GM18519 (cell line): Measurements from ENCODE around the gene ABCC3.

Experiments
- ATAC-seq: cut with Tn5 transposase; IDR thresholded peaks from one replicate; pipeline ENCODE4 v1.9.1; 2021; ENCODE audit warnings: mild to moderate bottlenecking, moderate library complexity; ENCODE audit not compliant: unreplicated experiment, low FRiP score

Gene ABCC3

GRCh38 chr17:50626037-50626574 lies 8.6 kb upstream of the ABCC3 start:
- ATAC-seq = no peak

GRCh38 chr17:50627036-50627781 lies 7.5 kb upstream of the ABCC3 start:
- ATAC-seq = no peak

DNA sequence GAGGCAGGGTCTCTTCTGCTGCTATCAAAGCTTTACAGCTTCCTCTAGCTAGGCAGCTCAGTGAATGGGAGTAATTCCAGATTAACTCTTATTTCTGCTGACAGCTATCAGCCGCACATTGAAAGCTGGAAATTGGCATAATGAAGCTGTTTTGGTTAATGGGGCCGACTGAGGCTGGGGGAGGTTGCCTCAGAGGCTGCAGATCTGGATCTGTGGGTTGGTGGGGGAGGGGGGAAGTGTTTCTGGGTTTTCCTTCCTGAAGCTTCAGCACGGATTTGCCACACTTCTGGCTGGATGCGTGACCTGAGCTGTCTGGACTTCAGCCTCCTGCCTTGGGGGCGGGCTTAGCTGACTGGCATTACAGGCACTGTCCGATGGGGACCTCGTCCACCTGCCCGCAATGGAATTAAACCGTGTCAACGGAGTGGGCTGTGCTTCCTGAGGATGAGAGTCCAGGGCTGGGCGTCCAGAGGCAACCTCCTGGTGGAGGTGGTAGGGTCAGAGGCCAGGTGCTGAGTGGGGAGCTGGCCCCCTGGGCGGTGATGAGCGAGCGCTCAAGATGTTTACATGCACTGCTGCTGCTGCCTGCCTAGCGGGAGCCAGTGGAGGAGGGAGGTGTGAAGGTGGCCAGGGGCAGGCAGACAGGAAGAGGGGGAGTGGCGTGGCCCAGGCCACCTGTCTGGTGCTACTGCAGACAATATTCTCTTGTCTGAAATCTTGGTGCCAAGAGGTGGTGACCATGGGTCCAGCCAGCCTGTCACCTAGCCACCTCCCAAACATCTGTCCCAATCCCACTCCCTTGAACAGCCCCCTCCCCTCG lies 6.7 kb upstream of the ABCC3 start:
- no peak for ATAC-seq

DNA sequence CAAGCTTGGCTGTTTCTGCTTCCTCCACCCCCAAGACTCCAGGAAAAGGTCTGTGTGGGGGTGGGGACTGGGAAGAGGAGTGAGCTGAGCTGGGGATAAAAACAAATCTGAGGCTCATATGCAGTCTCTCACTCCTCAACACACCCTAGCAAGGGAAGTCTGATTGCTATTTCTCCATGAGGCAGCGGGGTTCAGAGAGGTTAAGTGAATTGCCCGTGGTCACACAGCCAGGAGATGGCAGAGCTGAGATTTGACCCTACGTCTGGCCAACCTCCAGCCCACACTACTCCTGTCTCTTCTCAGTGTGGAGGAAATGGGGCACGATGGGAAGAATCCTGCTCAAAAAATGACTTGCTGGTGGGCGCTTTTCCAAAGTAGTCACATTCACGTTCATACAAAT lies 4.8 kb upstream of the ABCC3 start:
- no peak for ATAC-seq

DNA sequence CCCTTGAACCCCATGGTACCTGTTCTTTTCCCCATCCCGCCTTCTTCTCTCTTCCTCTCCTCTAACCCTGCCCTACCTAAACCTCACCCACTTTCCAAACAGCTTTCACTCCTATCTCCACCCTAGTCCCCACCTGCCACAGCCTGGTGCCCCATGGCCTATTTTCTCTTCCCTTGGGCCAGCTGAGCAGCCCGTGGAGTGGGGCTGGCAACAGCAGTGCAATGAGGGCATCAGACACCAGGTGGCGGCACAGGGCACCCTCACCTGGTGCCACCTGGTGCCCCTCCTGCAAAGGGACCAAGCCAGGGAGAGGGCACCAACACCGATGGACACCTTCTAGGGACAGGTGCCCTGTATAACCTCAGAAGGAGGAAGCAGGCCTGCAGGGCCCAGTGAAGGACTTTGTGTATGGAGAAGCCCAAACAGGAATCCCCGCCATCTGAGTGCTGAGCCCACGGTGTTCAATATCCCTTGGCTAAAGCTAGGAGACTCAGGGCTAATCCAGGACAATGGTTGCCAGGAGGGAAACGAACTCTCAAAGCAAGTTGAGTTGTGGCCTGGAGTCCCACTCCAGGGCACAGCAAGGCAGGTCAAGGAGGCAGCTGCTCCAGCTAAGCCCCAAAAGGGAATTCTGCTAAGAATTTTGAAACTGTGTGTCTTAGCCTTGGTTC lies 4.0 kb upstream of the ABCC3 start:
- ATAC-seq = no peak

DNA sequence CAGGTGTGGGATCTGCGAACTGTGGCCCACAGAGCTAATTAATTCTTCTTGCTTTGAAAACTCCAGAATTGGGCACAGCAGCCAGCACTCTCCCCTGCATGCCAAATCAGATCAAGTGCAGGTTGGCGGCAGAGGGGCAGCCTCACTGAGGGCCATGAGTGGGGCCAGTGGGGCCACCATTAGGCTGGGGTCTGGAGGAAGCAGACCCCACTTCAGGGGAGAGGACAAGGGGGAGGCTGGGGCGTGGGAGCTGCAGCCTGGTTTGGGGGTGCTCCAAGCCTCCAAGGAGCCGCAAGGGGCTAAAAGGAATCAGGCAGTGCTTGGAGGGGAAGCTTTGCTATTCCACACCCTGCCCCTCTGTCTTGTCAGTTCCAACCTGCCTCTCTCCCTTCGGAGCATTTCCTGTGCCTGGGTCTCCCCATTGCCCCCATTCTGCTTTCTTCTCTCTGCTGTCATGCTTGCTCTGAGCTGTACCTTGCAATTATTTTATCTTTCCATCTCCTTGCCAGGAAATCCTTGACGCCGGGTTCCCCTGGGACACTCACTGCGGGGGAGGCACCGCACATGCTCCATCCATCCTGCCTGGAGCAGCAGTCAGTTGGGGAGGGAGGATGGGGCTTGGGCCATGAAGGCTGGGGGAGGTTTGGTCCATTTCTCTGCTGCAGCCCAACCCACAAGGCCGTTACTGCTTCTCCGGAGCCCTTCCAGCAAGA lies 3.3 kb upstream of the ABCC3 start:
- no peak for ATAC-seq

DNA sequence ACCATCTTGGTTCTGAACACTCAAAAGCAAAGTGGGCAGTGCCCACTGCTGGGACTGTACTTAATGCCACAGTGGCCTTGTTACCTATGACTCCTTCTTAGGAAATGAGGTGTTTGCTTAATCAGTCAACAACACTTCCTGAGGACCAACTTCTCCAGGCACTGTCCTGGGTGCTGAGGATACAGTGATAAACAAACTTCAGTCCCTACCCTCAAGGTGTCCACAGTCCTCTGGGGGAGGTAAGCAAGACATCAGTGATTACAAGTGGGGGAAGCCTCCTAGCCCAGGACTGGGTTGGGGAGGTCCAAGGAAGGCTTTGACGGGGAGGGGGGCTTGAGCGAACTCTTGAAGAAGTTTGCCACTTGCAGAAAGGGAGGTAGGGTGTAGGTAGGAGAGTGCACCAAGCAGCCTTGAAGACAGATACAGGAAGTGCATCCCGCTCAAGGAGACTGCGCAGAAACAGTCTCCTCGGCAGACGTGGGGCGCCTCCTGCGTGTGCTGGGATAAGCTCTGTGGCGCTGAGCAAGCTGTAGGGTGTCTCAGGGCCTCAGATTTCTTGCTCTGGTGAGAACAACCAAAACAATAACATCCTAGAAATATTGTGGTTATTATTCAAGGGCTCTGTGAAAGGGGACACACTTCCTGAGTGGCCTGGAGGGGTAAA lies 2.6 kb upstream of the ABCC3 start:
- no peak for ATAC-seq

- ATAC-seq = no peak
Measured at GRCh38 chr17:50632637-50633036, 2.0 kb upstream of the ABCC3 start.

- no peak for ATAC-seq
Measured at GRCh38 chr17:50633683-50634082, 998 bp upstream of the ABCC3 start.

DNA sequence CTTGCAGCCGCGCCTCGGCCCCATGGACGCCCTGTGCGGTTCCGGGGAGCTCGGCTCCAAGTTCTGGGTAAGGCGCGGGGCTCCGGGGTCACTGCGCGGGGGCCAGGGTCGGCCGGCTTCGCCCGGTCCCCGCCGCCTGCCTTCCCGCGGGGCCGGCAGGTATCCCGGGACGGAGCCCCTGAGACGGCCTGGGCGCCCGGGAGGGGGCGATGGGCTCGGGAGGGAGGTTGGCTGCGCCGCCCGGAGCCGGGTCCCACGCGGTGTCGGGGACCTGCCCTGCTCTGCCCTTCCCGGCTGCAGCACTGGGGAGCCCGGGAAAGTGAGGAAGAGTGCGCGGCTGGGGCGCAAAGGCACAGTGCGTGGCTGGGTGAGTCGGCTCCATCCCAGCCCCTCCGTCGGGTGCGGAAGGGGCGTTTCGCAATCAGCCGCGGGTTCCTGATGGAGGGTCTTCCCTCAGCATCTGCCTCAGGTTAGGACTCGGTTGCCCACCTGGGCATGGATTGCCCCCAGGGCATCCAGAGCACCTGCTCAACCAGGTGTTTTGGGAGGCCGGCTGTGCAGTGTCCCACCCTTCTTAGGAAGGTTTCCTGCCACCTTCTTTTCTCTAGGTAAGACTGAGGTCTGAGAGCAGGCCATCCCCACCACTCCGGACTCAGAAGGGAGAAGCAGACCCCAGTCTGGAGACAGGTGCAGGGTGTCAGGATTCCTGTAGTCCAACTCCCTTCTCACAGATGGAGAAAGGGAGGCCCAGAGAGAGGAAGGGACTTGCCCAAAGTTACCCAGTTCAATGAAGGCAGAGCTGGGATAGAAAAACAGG lies 442 bp downstream of the ABCC3 start:
- no peak for ATAC-seq

DNA sequence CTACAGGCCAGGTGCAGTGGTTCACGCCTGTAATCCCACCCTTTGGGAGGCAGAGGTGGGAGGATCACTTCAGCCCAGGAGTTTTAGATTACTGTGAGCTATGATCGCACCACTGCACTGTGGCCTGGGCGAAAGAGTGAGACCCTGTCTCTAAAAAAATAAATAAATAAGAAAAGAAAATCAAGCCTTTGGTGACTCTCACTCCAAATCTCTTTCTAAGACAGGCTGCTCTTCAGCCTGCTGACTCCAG lies 976 bp downstream of the ABCC3 start:
- no peak for ATAC-seq

- no peak for ATAC-seq
Measured at GRCh38 chr17:50635982-50636803, 1.5 kb downstream of the ABCC3 start.

DNA sequence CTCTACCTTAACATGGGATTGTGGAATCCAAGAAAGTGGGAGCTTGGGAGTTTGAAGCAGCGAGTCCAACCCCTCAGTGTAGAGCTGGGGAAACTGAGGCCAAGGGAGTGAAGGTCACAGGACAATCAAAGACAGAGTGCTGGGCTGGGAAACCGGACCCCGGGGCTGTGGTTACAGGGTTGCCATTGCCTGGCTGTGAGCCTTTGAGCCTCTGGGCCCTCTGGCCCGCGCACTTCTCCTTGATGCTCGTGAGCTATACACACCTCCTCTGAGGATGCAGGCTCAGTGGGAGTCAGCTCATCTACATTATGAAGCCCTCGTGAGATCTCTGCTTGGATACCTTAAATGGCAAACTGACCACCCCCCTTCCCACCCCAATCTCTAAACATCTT lies 2.1 kb downstream of the ABCC3 start:
- ATAC-seq = no peak

- no peak for ATAC-seq
Measured at GRCh38 chr17:50637829-50638605, 3.3 kb downstream of the ABCC3 start.

GRCh38 chr17:50638606-50638965 lies 3.9 kb downstream of the ABCC3 start:
- no peak for ATAC-seq

DNA sequence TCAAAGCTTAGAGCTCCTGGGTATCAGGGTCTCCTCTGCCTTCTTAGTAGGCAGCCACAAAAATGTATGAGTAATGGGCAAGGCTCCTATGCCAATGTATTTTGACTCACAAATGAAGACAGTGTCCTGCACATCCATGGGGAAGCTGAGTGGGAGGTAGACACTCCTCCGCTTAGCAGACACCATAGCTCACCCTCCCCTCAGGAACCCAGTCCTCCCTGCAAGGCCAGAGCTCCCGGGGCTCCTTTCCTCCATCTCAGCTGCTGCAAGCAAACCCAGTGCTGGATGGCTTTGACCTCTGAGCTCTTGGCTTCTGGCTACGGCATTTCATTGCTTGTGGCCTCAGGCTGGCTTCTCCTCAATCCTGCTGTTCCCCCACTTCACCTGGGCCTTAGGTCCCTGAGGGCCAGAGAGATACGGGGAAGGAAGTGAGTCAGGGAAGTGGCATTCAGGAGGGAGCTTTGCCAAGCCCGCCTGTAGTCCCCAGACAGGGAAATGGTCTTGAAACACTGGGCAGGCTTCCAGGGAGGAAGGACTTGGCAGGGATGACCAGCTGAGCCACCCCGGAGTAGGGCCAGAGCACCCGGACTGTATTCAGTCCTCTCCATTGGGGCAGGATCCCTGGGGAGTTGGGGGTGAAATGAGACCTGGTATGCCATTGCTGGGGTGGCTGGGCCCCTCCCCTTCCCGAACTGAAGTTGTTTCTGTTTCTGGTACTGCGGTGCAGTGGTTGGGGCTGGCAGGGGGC lies 4.5 kb downstream of the ABCC3 start:
- ATAC-seq = no peak

- ATAC-seq = no peak
Measured at GRCh38 chr17:50640686-50641351, 6.1 kb downstream of the ABCC3 start.
